ENCODE measurements around the gene C8B. TPM values are rescaled to one million over a fixed set of nuclear protein-coding genes. Genes with fewer than 3 reads are reported as not detected.

C8B gene
- total RNA-seq, 1 experiment from 2014 or later = not detected

GRCh38 chr1:56939209-56939608, 26.6 kb downstream of the C8B start:
- no peak for DNase-seq (ENCODE audit: low spot score)
- in situ Hi-C loops (cut with HindIII; ENCODE audit: low sequenced_read_pairs) = no loop called here

DNA sequence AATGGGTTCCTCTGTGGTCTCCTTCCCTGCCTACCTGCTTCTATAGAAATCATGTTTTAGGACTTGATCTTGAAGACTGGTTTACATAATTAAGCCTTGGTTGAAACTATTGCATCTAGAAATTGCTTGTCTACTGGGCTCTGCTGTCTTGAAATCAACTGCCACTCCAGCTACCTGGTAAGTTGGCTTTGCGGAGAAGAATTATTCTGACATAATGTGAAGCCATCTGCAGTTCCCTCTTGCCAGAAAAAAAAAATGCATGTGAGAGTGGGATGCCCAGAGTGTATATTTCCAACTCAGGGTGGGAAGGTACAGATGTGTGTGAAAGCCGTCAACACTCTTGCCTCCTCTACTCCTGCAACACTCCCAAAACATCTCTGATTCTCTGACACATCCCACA, 27.2 kb downstream of the C8B start:
- DNase-seq (ENCODE audit: low spot score) = peak; percentile 92
- in situ Hi-C loops (cut with HindIII; ENCODE audit: low sequenced_read_pairs) = no loop called here

GRCh38 chr1:56934430-56935060, 31.3 kb downstream of the C8B start:
- no peak for DNase-seq (ENCODE audit: low spot score)
- in situ Hi-C loops (cut with HindIII; ENCODE audit: low sequenced_read_pairs) = no loop called here

DNA sequence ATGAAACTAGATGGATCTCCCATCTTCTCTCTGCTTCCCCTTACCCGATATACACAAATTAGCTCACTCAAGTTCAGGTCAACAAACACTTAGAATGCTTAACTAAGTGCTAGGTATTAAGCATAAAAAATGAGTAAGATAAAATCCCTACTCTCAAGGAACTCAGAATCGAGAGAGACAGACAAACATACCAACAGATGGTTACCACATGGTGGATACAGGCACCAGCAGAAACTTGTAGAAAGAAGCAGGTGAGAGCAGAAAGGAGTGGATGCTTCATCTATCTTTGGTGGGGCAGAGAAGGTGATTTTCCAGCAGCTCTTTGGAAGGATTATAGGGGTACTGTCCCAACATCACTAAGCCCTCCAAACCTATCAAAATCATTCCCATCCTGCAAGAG, 32.2 kb downstream of the C8B start:
- in situ Hi-C loops (cut with HindIII; ENCODE audit: low sequenced_read_pairs) = no loop called here
- no peak for DNase-seq (ENCODE audit: low spot score)

DNA sequence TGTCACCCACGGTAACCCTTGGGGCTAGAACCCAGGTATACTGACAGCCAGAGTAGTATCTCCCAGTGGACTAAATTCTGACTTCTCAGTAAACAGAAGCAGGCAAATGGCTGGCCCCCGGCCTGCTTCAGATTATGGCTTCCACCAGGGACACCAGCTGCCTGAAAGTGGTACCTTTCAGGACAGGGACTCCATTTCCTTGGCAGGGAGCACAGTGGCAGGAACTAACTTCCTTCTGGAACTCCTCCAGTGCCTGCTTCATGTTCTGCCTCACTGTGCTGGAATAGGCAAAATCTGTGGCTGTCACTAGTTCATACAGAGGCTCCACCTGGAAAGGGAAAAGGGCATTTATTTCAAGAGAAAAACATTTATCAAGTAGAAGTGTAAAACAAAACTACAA, 32.7 kb downstream of the C8B start:
- peak; percentile 96 for DNase-seq (ENCODE audit: low spot score)
- in situ Hi-C loops (cut with HindIII; ENCODE audit: low sequenced_read_pairs) = no loop called here

DNA sequence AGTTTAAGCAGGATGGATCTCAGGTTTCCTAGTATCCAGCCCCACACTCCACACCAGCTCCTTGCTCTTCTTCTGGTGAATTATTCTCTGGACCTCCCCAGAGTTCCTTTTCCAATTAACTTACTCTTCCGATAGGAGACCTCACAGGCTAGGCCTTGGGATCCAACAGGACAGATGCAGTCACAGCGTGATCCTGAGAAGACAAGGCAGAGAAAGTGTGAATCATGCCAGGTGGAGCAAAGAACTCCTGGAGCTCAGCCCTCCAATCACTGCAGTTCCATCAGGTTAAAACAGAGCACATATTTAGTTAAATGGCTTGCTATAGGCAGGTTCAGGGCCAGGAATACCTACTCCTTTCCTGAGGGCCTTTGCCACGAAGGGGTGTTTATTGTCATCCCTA, 34.1 kb downstream of the C8B start:
- in situ Hi-C loops (cut with HindIII; ENCODE audit: low sequenced_read_pairs) = no loop called here
- DNase-seq (ENCODE audit: low spot score) = peak; percentile 97

- in situ Hi-C loops (cut with HindIII; ENCODE audit: low sequenced_read_pairs) = no loop called here
- no peak for DNase-seq (ENCODE audit: low spot score)
These were observed 34.6 kb downstream of the C8B start for GRCh38 chr1:56931211-56931610.

- DNase-seq (ENCODE audit: low spot score) = no peak
- in situ Hi-C loops (cut with HindIII; ENCODE audit: low sequenced_read_pairs) = no loop called here
These were observed 36.3 kb downstream of the C8B start for GRCh38 chr1:56929492-56929891.

DNA sequence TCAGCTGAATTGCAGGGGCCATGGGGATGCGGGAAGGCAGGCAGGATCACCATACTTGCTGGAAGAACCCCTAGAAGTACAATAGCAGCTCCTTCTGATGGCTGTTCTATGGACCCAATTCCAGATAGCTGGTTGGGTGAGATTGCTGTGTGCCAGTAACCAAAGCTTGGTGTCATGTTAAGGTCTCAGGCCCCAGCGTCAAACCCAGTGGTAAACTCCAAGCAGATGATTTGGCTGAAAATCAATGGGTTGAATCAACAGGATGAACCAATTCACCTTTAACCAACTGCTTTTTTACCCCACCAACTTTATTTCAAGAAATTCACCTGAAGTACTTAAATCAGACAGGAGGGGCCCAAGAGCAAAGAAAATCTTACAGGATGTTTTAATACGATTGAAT, 37.8 kb downstream of the C8B start:
- no peak for DNase-seq (ENCODE audit: low spot score)
- in situ Hi-C loops (cut with HindIII; ENCODE audit: low sequenced_read_pairs) = no loop called here

DNA sequence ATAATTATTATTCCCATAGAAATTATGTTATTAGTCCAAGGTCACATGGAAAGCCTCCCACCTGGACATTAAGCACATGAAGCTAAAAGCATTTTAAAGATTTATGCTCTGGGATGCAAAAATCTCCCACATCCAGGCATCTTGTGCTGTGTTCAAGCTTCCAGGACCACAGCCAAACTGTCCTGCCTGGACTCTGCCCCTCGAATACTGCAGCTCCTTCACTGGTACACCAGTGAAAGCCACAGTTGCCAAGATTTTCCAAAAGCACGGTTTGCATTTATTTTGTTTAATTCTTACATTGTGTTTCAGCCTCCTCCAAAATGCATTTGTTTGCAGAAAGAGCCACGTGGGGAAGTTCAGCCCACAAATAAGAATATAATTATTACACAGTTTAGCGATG, 38.6 kb downstream of the C8B start:
- in situ Hi-C loops (cut with HindIII; ENCODE audit: low sequenced_read_pairs) = no loop called here
- DNase-seq (ENCODE audit: low spot score) = no peak

DNA sequence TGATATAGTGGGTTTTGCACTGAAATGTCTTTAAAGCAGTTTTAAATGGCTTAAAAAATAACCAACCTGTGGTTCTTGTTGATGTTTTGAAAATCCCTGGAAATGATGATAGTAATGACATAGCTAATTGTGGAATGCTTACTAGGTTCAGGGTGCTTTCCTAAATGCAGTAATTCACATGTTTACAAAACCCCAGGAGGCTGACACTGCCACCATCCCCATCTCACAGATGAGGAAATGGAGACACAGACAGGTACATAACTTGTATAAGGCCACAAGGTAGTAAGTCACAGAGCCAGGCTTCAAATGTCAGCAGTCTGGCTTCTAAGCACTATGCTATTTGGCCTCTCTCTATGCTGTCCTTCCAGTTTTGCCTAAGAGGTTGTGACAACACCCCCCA, 40.6 kb downstream of the C8B start:
- DNase-seq (ENCODE audit: low spot score) = no peak
- in situ Hi-C loops (cut with HindIII; ENCODE audit: low sequenced_read_pairs) = no loop called here

DNA sequence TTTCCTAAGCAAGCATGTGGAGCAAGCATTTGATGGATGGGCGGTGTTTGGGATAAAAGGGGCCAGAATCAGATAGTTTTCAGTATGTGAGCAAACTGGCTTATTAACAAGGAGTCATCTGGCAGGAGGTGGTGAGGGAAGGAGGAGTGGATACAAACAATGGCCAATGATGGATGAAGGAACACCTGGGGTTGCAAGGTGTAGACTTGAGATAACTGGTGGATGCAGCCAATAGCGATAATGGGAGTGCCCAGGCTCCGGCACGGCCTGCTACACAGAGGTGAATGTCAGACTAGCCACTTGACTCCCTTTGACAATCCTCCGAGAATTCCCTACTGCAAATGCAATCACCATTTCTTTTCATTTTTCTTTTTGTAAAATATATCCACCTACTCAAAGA, 41.7 kb downstream of the C8B start:
- in situ Hi-C loops (cut with HindIII; ENCODE audit: low sequenced_read_pairs) = no loop called here
- no peak for DNase-seq (ENCODE audit: low spot score)

- DNase-seq (ENCODE audit: low spot score) = no peak
- in situ Hi-C loops (cut with HindIII; ENCODE audit: low sequenced_read_pairs) = no loop called here
These were observed 42.6 kb downstream of the C8B start for GRCh38 chr1:56923201-56923600.

DNA sequence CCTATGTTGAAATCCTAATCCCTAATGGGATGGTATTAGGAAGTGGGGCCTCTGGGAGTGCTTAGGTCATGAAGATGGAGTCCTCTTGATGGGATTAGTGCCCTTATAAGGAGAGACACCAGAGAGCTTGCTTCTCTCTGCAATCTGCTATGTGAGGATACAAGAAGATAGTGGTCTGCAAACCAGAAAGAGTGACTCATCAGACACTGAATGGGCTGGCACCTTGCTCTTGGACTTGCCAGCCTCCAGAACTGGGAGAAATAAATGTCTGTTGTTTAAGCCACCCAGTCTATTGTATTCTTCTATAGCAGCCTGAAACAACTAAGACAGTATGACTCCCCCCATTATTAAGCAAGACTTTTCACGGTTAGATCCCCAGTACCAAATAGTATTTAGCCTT, 43.3 kb downstream of the C8B start:
- DNase-seq (ENCODE audit: low spot score) = no peak
- in situ Hi-C loops (cut with HindIII; ENCODE audit: low sequenced_read_pairs) = no loop called here

- in situ Hi-C loops (cut with HindIII; ENCODE audit: low sequenced_read_pairs) = no loop called here
- no peak for DNase-seq (ENCODE audit: low spot score)
These were observed 43.7 kb downstream of the C8B start for GRCh38 chr1:56922070-56922469.

DNA sequence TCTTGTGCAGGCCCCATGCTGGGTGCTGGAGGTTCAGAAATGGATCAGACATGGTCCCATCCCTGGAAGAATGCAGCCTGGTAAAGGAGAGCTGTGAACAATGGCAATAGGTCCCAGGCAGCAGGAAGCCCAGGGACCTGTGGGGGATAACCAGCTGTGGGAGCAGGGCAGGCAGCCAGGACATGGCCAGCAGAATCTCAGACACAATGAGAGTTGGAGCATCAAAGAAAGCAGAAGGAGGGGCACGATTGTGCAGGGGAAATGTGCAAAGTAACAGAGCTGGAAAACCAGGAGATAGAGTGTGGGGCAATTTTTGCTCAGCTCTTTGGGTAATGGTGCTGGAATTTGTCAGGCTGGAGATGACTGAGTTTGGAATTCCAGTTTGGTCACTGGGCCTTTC, 44.3 kb downstream of the C8B start:
- in situ Hi-C loops (cut with HindIII; ENCODE audit: low sequenced_read_pairs) = no loop called here
- no peak for DNase-seq (ENCODE audit: low spot score)

- in situ Hi-C loops (cut with HindIII; ENCODE audit: low sequenced_read_pairs) = no loop called here
- no peak for DNase-seq (ENCODE audit: low spot score)
These were observed 45.2 kb downstream of the C8B start for GRCh38 chr1:56920591-56921001.

DNA sequence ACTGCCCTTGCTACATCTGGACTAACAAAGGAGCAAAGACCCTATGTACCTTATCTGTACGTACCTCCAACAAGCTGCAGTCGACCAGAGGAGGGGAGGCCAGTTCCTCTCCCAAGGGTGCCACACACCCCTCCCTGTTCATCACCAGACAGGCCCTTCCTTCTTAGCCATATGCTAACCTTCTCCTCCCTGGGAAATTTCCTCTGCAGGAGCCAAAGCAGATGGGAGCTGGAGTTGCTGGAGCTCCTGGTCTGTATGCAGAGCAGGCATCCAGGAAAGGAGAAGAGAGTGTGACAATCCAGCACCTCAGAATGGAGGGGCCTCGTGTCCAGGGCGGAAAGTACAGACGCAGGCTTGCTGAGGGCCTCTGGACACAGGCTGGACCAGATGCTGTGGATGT, 48.5 kb downstream of the C8B start:
- in situ Hi-C loops (cut with HindIII; ENCODE audit: low sequenced_read_pairs) = no loop called here
- DNase-seq (ENCODE audit: low spot score) = peak; percentile 62

DNA sequence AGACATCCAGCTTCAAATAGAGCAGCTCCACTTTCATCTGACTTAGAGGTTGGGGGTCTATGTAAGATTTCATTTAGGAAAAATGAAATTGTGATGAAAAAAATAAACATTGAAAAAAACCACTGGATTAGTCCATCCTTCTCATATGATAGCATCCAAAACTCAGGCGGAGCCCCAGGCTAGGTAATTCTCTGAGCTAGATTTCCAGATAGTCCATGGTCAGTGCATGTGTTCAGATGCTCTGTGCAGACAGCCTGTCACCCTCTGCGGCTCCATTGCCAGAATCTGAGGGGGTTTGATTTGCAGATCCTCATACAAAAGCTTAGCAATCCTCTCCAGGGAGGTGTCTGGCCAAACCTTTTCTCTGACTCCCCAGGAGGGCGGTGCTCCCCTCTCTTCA, 49.2 kb downstream of the C8B start:
- in situ Hi-C loops (cut with HindIII; ENCODE audit: low sequenced_read_pairs) = no loop called here
- no peak for DNase-seq (ENCODE audit: low spot score)

DNA sequence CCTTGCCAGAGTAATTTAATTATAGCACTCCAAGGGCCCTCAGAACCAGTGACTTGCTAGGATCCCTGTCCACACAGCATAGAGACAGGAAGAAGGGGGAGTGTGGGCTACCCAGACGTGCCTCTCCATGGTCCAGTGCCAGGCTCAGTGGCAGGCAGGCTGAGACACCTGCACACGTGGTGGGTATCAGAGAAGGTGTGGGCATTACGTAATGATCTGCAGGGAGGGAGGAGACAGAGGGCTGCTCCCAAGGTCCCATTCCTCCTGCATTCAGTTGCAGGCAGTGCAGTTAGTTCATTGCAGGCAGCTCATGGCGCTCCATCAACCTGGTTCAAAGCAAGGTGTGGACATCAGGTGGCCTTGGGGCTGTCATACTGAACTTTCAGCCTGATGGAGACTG, 49.9 kb downstream of the C8B start:
- in situ Hi-C loops (cut with HindIII; ENCODE audit: low sequenced_read_pairs) = no loop called here
- no peak for DNase-seq (ENCODE audit: low spot score)

DNA sequence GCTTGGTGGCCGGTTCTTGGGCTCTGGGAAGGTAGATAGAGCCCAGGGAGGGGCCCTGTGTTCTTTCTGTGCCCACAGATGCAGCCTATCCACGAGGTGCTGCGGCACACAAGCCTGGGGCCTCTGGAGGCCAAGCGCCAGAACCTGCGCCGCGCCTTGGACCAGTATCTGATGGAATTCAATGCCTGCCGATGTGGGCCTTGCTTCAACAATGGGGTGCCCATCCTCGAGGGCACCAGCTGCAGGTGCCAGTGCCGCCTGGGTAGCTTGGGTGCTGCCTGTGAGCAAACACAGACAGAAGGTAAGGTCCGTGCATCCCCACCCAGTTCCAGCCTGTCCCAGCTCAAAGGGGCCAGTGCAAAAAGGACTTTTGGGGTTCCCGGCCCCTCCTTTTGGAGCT, 53.5 kb downstream of the C8B start:
- in situ Hi-C loops (cut with HindIII; ENCODE audit: low sequenced_read_pairs) = no loop called here
- DNase-seq (ENCODE audit: low spot score) = no peak

Data from G401 (cell line).